Stimulated activated CD8-positive, alpha-beta memory T cell treated with anti-CD3 and anti-CD28 coated beads, Interleukin-7, amount 100 ng/mL, for 24 hours (primary cell): ENCODE data around the gene AMH.

Experiments
- DNase-seq: peaks from one replicate; pipeline ENCODE4 v3.0.0-alpha.2; 2020; ENCODE audit warnings: low read depth

Gene AMH

GRCh38 chr19:2221250-2221831 is 27.8 kb upstream of the AMH start:
- no peak for DNase-seq

GRCh38 chr19:2221918-2222317 is 27.2 kb upstream of the AMH start:
- no peak for DNase-seq

GRCh38 chr19:2223391-2223790 is 25.7 kb upstream of the AMH start:
- DNase-seq = no peak

GRCh38 chr19:2223959-2224358 is 25.2 kb upstream of the AMH start:
- no peak for DNase-seq

- no peak for DNase-seq
Measured at GRCh38 chr19:2224754-2225349, 24.3 kb upstream of the AMH start.

- DNase-seq = no peak
Measured at GRCh38 chr19:2225415-2226050, 23.6 kb upstream of the AMH start.

GRCh38 chr19:2226051-2226839 is 22.9 kb upstream of the AMH start:
- DNase-seq = no peak

GRCh38 chr19:2226840-2227360 is 22.2 kb upstream of the AMH start:
- no peak for DNase-seq

GRCh38 chr19:2227415-2228156 is 21.5 kb upstream of the AMH start:
- DNase-seq = no peak

GRCh38 chr19:2228157-2229030 is 20.7 kb upstream of the AMH start:
- DNase-seq = no peak

- no peak for DNase-seq
Measured at GRCh38 chr19:2229103-2230032, 19.8 kb upstream of the AMH start.

GRCh38 chr19:2230033-2230531 is 19.0 kb upstream of the AMH start:
- DNase-seq = no peak

GRCh38 chr19:2230807-2231533 is 18.2 kb upstream of the AMH start:
- DNase-seq = no peak

- no peak for DNase-seq
Measured at GRCh38 chr19:2231621-2232221, 17.4 kb upstream of the AMH start.

- DNase-seq = no peak
Measured at GRCh38 chr19:2232286-2233151, 16.6 kb upstream of the AMH start.

- no peak for DNase-seq
Measured at GRCh38 chr19:2233601-2234280, 15.4 kb upstream of the AMH start.

- no peak for DNase-seq
Measured at GRCh38 chr19:2234996-2235380, 14.1 kb upstream of the AMH start.
